Activated T-helper 1 cell treated with anti-CD3 and anti-CD28 coated beads, Interleukin-12 subunit alpha, Interleukin-12 subunit beta, Interleukin-2, Interleukin-4 antibody, amounts not matched to agents 30 ng/mL and 10 ng/mL and 1 ng/mL, durations not matched to agents 14 hours and 24 hours and 36 hours (primary cell): ENCODE measurements around the gene KYNU. TPM values are rescaled to one million over a fixed set of nuclear protein-coding genes. Genes with fewer than 3 reads are reported as not detected.
A peak's percentile ranks its signal among the peaks of the same experiment; 100 is the strongest.
"Not testable (repeated sequence)": the region's sequence is repeated elsewhere in the genome, so short reads cannot be mapped to it uniquely, and the experiment has no call there.

Source experiments
- DNase-seq: peaks from one replicate; pipeline ENCODE4 v3.0.0; 2021; ENCODE audit warnings: low spot score
- H3K27ac Mint-ChIP-seq: one replicate; pipeline ENCODE4 v1.8.0; 2021; ENCODE audit warnings: mild to moderate bottlenecking, mixed read lengths
- H3K27me3 Mint-ChIP-seq: one replicate; pipeline ENCODE4 v1.8.0; 2022; ENCODE audit warnings: mild to moderate bottlenecking, moderate library complexity, mixed read lengths; ENCODE audit not compliant: insufficient read depth
- H3K36me3 Mint-ChIP-seq: one replicate; pipeline ENCODE4 v1.8.0; 2021; ENCODE audit warnings: low read depth, mixed read lengths
- H3K4me1 Mint-ChIP-seq: one replicate; pipeline ENCODE4 v1.8.0; 2021; ENCODE audit warnings: low read depth, mixed read lengths
- H3K4me3 Mint-ChIP-seq: one replicate; pipeline ENCODE4 v1.8.0; 2021; ENCODE audit warnings: mild to moderate bottlenecking, moderate library complexity, mixed read lengths
- H3K9me3 Mint-ChIP-seq: one replicate; pipeline ENCODE4 v1.8.0; 2021; ENCODE audit warnings: mixed read lengths
- intact Hi-C: fragments of 100-400 bp; cut with micrococcal nuclease; formaldehyde crosslinking; loops from one replicate; pipeline ENCODE4 v1.15.1; 2024
- total RNA-seq: library from RNA; stranded (reverse); gene quantifications from 2 replicates; pipeline ENCODE4 v1.2.3, GENCODE V29; 2022

The KYNU gene
- total RNA-seq, 1 donor from 2014 or later: not detected

DNA sequence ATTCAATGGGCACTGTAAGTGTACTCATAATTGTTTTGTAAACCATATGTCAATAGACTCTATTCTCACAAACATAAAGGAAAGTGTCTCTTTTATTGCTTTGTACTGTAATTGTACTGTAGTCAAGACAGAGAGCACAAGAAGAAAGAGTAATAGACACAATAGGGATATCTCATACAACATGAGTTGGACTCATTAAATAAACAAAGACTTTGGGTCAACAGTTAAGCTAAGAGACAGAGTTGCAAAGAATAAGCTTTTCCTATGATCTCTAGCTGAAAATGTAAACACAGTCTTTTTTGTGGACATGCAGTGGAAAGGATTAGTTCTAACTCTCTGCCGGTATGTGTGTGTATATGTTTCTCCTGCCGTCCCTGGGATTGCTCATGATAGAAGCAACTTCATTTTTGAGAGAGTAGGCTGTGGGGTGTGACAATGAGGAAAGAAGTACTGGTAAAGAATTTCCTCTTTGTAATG is 13.9 kb upstream of the KYNU start:
- Mint-ChIP-seq H3K4me1 (no peaks in the 10 kb centered on the region), H3K4me3 (no peak overlapping the region), H3K27me3 (peaks cover 2% of the 10 kb centered on the region), H3K9me3 (no peaks in the 10 kb centered on the region), H3K36me3 (no peaks in the 10 kb centered on the region), H3K27ac (no peak overlapping the region)
- intact Hi-C loops: no loop called here
- no peak for DNase-seq

- H3K4me1 Mint-ChIP-seq, H3K27me3 Mint-ChIP-seq, DNase-seq, H3K27ac Mint-ChIP-seq, H3K36me3 Mint-ChIP-seq, H3K4me3 Mint-ChIP-seq, intact Hi-C loops, H3K9me3 Mint-ChIP-seq: not testable (repeated sequence)
These were observed 12.9 kb upstream of the KYNU start for GRCh38 chr2:142864605-142865004.

- Mint-ChIP-seq H3K9me3 (no peaks in the 10 kb centered on the region), H3K27me3 (peaks cover 2% of the 10 kb centered on the region), H3K27ac (no peak overlapping the region), H3K36me3 (no peaks in the 10 kb centered on the region), H3K4me1 (no peaks in the 10 kb centered on the region), H3K4me3 (no peak overlapping the region)
- no peak for DNase-seq
- intact Hi-C loops: no loop called here
These were observed 11.5 kb upstream of the KYNU start for GRCh38 chr2:142865924-142866323.

- H3K27me3 Mint-ChIP-seq: peaks cover 2% of the 10 kb centered on the region
- no peak overlapping the region for H3K27ac Mint-ChIP-seq
- H3K9me3 Mint-ChIP-seq: no peaks in the 10 kb centered on the region
- H3K4me3 Mint-ChIP-seq: no peak overlapping the region
- no peak for DNase-seq
- no peaks in the 10 kb centered on the region for H3K36me3 Mint-ChIP-seq
- no peaks in the 10 kb centered on the region for H3K4me1 Mint-ChIP-seq
- intact Hi-C loops: no loop called here
These were observed 11.0 kb upstream of the KYNU start for GRCh38 chr2:142866426-142866825.

DNA sequence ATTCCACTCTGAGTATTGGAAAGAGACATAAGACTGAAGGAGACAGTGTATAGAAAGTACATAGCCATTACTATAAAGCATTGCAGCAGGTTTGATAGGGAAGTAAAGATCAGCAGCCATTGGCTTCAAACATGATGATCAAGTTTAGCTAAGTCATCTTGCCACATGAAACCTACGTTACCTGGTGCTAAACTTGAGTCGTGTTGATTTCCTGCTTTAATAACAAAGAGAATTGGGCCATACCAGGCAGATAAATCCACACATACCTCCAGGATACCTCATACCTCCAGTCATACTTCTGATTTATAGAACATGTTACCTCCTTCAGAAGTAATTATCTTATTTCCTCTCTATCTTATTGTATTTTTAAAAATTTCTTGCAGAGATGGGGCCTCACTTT is 10.3 kb upstream of the KYNU start:
- intact Hi-C loops: no loop called here
- Mint-ChIP-seq H3K4me3 (no peak overlapping the region), H3K4me1 (no peaks in the 10 kb centered on the region), H3K9me3 (no peaks in the 10 kb centered on the region), H3K27me3 (peaks cover 2% of the 10 kb centered on the region), H3K27ac (no peak overlapping the region), H3K36me3 (no peaks in the 10 kb centered on the region)
- no peak for DNase-seq

GRCh38 chr2:142868229-142868762 is 9.2 kb upstream of the KYNU start:
- no peaks in the 10 kb centered on the region for H3K36me3 Mint-ChIP-seq
- H3K27me3 Mint-ChIP-seq: peaks cover 2% of the 10 kb centered on the region
- H3K27ac Mint-ChIP-seq: no peak overlapping the region
- intact Hi-C loops: no loop called here
- H3K4me1 Mint-ChIP-seq: no peaks in the 10 kb centered on the region
- no peak overlapping the region for H3K4me3 Mint-ChIP-seq
- H3K9me3 Mint-ChIP-seq: no peaks in the 10 kb centered on the region
- DNase-seq: no peak

GRCh38 chr2:142869065-142869460 is 8.4 kb upstream of the KYNU start:
- intact Hi-C loops, H3K4me3 Mint-ChIP-seq, H3K27me3 Mint-ChIP-seq, H3K27ac Mint-ChIP-seq, DNase-seq, H3K4me1 Mint-ChIP-seq, H3K36me3 Mint-ChIP-seq, H3K9me3 Mint-ChIP-seq: not testable (repeated sequence)

DNA sequence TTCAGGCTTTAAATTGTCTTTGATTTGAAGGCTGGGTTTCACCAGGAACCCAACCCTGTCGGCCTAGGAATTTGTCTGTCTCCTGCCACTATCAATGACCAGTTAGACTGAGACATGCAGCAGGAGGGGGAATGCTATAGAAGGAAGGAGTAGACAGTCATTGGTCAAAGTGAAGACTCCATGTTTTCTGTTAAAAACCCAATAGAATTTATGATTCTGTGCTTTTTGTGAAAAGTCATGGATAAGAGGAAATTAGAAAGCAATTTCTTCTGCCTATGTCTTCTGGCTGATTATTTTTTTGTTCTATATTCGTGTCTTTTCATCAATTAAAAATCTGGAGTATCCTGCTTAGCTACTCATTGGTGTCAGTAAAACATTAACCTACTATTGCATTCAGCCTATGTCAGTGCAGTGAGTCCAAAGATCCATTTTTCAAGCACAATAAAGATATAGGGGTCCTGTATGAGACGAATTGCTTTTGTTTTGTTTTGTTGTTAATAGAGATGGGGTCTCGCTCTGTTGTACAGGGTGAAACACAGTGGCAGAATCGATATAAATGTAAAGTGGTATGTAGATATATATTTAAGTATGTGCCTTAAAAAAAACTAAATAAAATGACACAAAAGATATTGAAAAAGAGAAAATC is 7.9 kb upstream of the KYNU start:
- H3K27me3 Mint-ChIP-seq: peaks cover 2% of the 10 kb centered on the region
- H3K27ac Mint-ChIP-seq: no peak overlapping the region
- no peak for DNase-seq
- H3K36me3 Mint-ChIP-seq: no peaks in the 10 kb centered on the region
- H3K9me3 Mint-ChIP-seq: no peaks in the 10 kb centered on the region
- H3K4me3 Mint-ChIP-seq: no peak overlapping the region
- H3K4me1 Mint-ChIP-seq: no peaks in the 10 kb centered on the region
- intact Hi-C loops: no loop called here

DNA sequence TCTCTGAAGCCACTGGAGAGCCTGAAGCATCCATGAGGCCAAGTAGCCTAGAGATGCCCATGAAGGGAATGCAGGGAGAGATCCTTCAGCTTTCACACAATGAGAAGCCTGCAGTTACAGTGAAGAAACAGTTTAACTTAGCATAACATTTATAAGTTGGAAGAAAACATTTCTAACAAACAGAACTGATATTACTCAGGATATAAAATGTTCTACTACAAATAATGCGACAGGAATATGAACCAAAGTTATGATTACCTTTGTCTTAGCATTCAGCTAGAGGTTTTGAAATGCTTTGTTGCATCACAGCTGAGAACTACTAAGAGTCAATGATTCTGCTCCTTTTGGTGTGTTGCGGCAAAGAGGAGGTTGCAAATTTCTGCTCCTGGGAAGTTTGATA is 6.9 kb upstream of the KYNU start:
- DNase-seq: no peak
- Mint-ChIP-seq H3K4me1 (no peaks in the 10 kb centered on the region), H3K9me3 (no peaks in the 10 kb centered on the region), H3K4me3 (no peak overlapping the region), H3K36me3 (no peaks in the 10 kb centered on the region), H3K27ac (no peak overlapping the region), H3K27me3 (peaks cover 2% of the 10 kb centered on the region)
- intact Hi-C loops: no loop called here

GRCh38 chr2:142871396-142871795 is 6.1 kb upstream of the KYNU start:
- H3K36me3 Mint-ChIP-seq: no peaks in the 10 kb centered on the region
- H3K4me3 Mint-ChIP-seq: no peak overlapping the region
- H3K4me1 Mint-ChIP-seq: no peaks in the 10 kb centered on the region
- intact Hi-C loops: no loop called here
- H3K9me3 Mint-ChIP-seq: no peaks in the 10 kb centered on the region
- DNase-seq: no peak
- peaks cover 2% of the 10 kb centered on the region for H3K27me3 Mint-ChIP-seq
- H3K27ac Mint-ChIP-seq: no peak overlapping the region

DNA sequence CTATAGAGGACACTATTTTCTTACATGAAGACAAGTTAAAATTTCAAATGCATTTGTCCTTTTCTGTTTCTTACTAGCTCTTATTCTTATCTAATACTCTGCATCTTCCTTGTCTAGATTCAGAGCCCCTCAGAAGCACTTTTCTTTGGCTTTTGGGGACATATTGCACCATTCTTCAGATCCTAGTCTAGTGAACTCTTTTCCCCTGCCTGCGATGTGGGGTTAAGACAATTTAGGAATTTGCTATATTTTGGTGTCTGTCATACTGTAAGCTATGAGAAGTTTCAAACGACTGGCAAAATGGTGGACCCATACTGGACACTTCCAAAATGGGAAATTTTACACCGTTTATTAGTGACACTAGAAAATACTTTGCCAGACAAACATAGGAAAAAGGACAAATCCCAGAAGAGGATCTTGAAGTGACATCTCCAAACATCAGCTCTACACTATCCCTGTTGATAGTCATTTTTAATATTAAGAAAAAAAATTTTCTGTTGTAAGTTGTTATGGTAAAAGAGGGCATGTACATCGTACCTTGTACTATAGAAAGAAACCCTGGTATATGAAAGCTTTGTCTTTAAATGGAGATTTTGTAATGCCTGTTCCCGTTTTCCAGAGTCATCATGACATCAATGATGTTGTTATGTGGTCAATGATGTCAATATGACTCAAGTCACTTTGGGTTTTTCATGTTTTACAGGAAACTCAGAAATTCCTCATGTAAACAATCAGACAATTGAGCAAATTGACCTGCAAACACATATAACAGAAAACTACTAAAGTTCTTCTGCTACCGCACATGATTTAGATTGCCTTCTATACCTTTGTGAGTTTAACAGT is 4.4 kb upstream of the KYNU start:
- Mint-ChIP-seq H3K9me3 (no peaks in the 10 kb centered on the region), H3K36me3 (no peaks in the 10 kb centered on the region), H3K4me1 (no peaks in the 10 kb centered on the region), H3K4me3 (no peak overlapping the region), H3K27ac (no peak overlapping the region), H3K27me3 (no peaks in the 10 kb centered on the region)
- no peak for DNase-seq
- intact Hi-C loops: no loop called here

DNA sequence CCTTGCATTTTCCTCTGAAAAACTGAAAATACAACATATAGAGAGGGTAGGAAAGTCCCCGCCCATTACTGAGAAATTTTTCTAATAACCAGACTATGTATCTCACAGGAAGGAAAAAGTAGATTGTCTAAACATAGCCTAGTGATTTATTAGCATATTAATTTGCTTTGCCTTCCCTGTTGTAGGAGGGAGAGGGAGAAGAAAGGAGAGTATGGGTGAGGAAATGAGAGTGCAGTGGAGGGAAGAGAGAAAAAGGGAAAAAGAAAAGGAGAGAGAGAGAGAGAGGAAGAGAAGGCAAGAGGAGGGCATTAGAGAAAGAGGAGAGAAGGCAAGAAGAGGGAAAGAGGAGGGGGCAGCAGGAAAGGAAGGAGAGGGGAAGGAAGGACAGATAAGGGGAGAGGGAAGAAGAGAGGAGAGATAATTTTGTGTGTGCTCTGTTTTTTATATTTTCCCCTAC is 3.6 kb upstream of the KYNU start:
- H3K27ac Mint-ChIP-seq: no peak overlapping the region
- H3K4me3 Mint-ChIP-seq: no peak overlapping the region

GRCh38 chr2:142874293-142874814 is 3.1 kb upstream of the KYNU start:
- Mint-ChIP-seq H3K36me3 (no peaks in the 10 kb centered on the region), H3K4me1 (no peaks in the 10 kb centered on the region), H3K9me3 (no peaks in the 10 kb centered on the region), H3K4me3 (no peak overlapping the region), H3K27ac (peak overlapping the region; percentile 37), H3K27me3 (no peaks in the 10 kb centered on the region)
- no peak for DNase-seq
- intact Hi-C loops: no loop called here

More for the DNA sequence above, 3.6 kb upstream of the KYNU start:
- Mint-ChIP-seq H3K4me1 (no peaks in the 10 kb centered on the region), H3K9me3 (no peaks in the 10 kb centered on the region), H3K36me3 (no peaks in the 10 kb centered on the region), H3K27me3 (no peaks in the 10 kb centered on the region)
- no peak for DNase-seq
- intact Hi-C loops: no loop called here
